H1 (cell line): ENCODE results near the gene SDSL. TPM values are rescaled to one million over a fixed set of nuclear protein-coding genes. Genes with fewer than 3 reads are reported as not detected.
A peak's percentile ranks its signal among the peaks of the same experiment; 100 is the strongest.

Source experiments
- BCL11A ChIP-seq, 2 experiments: IDR thresholded peaks; one replicate each; pipeline ENCODE4 v1.6.1; 2011; ENCODE audit warnings: low read depth in 2 of 2, low read length in 2 of 2, mild to moderate bottlenecking in 2 of 2
- CHD2 ChIP-seq: IDR thresholded peaks from 2 replicates; pipeline ENCODE4 v1.6.1; 2012; ENCODE audit warnings: low read length, improper control_type of control experiment
- CREB1 ChIP-seq: IDR thresholded peaks from 2 replicates; pipeline ENCODE4 v1.6.1; 2012; ENCODE audit warnings: inconsistent platforms
- CTBP2 ChIP-seq: IDR thresholded peaks from 2 replicates; pipeline ENCODE4 v1.7.0; 2011; ENCODE audit warnings: borderline replicate concordance, mild to moderate bottlenecking, moderate library complexity, mixed read lengths, low read length; ENCODE audit not compliant: insufficient read depth, insufficient read length
- EGR1 ChIP-seq: IDR thresholded peaks from 2 replicates; pipeline ENCODE4 v1.6.1; 2011; ENCODE audit warnings: low read depth, low read length, borderline replicate concordance
- POLR2AphosphoS5 ChIP-seq: IDR thresholded peaks from 2 replicates; pipeline ENCODE4 v1.6.1; 2011; ENCODE audit warnings: low read depth, low read length
- POU5F1 ChIP-seq: IDR thresholded peaks from 2 replicates; pipeline ENCODE4 v1.6.1; 2011; ENCODE audit warnings: low read depth, mild to moderate bottlenecking, low read length, moderate library complexity
- RBBP5 ChIP-seq: IDR thresholded peaks from 2 replicates; pipeline ENCODE4 v1.7.1; 2012; ENCODE audit warnings: low read depth, mild to moderate bottlenecking, inconsistent platforms, low read length, moderate library complexity, borderline replicate concordance
- polyA plus RNA-seq, 7 experiments: library from polyadenylated mRNA; depleted of rRNA in 3 of 7; stranded (reverse) in 5 of 7; unstranded in 2 of 7; fragments of >200 nt in 5 of 7; fragments of 200-250 nt in 2 of 7; gene quantifications; 1 replicate in 5 of 7; 2 replicates in 1 of 7; 4 replicates in 1 of 7; pipeline versions ENCODE4 v1.2.1 to v1.2.3, GENCODE V29; 2011 to 2013; ENCODE audit warnings: missing spikeins in 2 of 7, mixed read lengths in 2 of 7
- total RNA-seq: library from RNA; stranded (reverse); fragmentation: NEBNext Ultra II Directional; extraction: Animal tissue kit (Norgen Biotek cat#: 25700); gene quantifications from 2 replicates; pipeline ENCODE4 v1.2.1, GENCODE V29; 2021
- TF ChIP-seq, protein P1 (sequence below): fragments of 300-600 bp; sonication (generic); IDR thresholded peaks from 2 replicates; pipeline ENCODE4 v1.7.1; 2012; ENCODE audit warnings: low read length, moderate library complexity, mild to moderate bottlenecking, inconsistent platforms; ENCODE audit not compliant: insufficient replicate concordance
- TF ChIP-seq, protein P2 (sequence below): IDR thresholded peaks from 2 replicates; pipeline ENCODE4 v1.6.1; 2012; ENCODE audit warnings: inconsistent platforms

The SDSL gene
- total and polyA plus RNA-seq, 2 of the 8 experiments (the other 6 are each of a cell fraction or from before 2014, with no cell fraction given), result 0.69 to 1.3 TPM

DNA sequence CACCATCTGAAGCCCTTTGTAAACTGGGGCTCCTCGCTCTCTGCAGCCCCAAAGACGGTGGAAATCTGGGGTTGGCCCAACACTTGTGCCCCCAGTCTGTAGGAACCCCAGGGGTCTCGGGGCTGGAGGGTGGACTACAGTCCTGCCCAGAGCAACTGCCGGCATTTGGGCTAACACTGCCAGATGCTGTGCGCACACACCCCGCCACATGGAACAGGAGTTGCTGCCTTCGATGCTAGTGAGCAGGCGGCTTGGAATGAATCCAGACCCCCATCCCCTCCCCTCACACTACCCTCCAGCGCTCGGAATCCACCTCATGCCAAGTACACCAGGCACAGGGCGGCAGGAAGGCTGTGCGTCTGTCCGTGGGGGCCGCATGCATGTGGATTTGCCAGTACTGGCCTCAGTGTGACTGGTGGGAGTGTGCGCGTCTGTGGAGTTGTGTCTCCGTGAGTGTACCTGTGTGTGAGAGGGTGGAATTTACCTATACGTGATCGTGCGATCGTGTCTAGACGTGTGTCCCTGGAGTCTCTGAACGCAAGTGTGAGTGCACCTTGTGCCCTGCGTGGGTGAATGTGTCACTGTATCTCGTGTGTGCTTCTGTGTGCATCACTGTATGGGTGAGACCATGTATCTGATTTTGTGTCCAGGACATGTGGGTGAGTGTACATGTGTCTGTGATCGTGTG lies 44.4 kb downstream of the SDSL start (continued):
- TF ChIP-seq, protein P1, sequence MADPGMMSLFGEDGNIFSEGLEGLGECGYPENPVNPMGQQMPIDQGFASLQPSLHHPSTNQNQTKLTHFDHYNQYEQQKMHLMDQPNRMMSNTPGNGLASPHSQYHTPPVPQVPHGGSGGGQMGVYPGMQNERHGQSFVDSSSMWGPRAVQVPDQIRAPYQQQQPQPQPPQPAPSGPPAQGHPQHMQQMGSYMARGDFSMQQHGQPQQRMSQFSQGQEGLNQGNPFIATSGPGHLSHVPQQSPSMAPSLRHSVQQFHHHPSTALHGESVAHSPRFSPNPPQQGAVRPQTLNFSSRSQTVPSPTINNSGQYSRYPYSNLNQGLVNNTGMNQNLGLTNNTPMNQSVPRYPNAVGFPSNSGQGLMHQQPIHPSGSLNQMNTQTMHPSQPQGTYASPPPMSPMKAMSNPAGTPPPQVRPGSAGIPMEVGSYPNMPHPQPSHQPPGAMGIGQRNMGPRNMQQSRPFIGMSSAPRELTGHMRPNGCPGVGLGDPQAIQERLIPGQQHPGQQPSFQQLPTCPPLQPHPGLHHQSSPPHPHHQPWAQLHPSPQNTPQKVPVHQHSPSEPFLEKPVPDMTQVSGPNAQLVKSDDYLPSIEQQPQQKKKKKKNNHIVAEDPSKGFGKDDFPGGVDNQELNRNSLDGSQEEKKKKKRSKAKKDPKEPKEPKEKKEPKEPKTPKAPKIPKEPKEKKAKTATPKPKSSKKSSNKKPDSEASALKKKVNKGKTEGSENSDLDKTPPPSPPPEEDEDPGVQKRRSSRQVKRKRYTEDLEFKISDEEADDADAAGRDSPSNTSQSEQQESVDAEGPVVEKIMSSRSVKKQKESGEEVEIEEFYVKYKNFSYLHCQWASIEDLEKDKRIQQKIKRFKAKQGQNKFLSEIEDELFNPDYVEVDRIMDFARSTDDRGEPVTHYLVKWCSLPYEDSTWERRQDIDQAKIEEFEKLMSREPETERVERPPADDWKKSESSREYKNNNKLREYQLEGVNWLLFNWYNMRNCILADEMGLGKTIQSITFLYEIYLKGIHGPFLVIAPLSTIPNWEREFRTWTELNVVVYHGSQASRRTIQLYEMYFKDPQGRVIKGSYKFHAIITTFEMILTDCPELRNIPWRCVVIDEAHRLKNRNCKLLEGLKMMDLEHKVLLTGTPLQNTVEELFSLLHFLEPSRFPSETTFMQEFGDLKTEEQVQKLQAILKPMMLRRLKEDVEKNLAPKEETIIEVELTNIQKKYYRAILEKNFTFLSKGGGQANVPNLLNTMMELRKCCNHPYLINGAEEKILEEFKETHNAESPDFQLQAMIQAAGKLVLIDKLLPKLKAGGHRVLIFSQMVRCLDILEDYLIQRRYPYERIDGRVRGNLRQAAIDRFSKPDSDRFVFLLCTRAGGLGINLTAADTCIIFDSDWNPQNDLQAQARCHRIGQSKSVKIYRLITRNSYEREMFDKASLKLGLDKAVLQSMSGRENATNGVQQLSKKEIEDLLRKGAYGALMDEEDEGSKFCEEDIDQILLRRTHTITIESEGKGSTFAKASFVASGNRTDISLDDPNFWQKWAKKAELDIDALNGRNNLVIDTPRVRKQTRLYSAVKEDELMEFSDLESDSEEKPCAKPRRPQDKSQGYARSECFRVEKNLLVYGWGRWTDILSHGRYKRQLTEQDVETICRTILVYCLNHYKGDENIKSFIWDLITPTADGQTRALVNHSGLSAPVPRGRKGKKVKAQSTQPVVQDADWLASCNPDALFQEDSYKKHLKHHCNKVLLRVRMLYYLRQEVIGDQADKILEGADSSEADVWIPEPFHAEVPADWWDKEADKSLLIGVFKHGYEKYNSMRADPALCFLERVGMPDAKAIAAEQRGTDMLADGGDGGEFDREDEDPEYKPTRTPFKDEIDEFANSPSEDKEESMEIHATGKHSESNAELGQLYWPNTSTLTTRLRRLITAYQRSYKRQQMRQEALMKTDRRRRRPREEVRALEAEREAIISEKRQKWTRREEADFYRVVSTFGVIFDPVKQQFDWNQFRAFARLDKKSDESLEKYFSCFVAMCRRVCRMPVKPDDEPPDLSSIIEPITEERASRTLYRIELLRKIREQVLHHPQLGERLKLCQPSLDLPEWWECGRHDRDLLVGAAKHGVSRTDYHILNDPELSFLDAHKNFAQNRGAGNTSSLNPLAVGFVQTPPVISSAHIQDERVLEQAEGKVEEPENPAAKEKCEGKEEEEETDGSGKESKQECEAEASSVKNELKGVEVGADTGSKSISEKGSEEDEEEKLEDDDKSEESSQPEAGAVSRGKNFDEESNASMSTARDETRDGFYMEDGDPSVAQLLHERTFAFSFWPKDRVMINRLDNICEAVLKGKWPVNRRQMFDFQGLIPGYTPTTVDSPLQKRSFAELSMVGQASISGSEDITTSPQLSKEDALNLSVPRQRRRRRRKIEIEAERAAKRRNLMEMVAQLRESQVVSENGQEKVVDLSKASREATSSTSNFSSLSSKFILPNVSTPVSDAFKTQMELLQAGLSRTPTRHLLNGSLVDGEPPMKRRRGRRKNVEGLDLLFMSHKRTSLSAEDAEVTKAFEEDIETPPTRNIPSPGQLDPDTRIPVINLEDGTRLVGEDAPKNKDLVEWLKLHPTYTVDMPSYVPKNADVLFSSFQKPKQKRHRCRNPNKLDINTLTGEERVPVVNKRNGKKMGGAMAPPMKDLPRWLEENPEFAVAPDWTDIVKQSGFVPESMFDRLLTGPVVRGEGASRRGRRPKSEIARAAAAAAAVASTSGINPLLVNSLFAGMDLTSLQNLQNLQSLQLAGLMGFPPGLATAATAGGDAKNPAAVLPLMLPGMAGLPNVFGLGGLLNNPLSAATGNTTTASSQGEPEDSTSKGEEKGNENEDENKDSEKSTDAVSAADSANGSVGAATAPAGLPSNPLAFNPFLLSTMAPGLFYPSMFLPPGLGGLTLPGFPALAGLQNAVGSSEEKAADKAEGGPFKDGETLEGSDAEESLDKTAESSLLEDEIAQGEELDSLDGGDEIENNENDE, result no peak
- TF ChIP-seq, protein P2, sequence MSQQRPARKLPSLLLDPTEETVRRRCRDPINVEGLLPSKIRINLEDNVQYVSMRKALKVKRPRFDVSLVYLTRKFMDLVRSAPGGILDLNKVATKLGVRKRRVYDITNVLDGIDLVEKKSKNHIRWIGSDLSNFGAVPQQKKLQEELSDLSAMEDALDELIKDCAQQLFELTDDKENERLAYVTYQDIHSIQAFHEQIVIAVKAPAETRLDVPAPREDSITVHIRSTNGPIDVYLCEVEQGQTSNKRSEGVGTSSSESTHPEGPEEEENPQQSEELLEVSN, result peak; percentile 78
- TF ChIP-seq POLR2AphosphoS5 (no peak), CTBP2 (no peak), BCL11A (IDR thresholded peaks at IDR 0.05; ENCODE audit: low read depth in 2 of 2, low read length in 2 of 2) (no peak), POU5F1 (no peak), RBBP5 (no peak), CHD2 (no peak), EGR1 (no peak), CREB1 (no peak)
